ENCODE results near the gene MORC2. TPM values are rescaled to one million over a fixed set of nuclear protein-coding genes. Genes with fewer than 3 reads are reported as not detected.

Gene MORC2
- total and polyA plus RNA-seq, 2 donors (not counting 1 experiment from before 2014, with no cell fraction given), result 10.1 to 23.1 TPM

DNA sequence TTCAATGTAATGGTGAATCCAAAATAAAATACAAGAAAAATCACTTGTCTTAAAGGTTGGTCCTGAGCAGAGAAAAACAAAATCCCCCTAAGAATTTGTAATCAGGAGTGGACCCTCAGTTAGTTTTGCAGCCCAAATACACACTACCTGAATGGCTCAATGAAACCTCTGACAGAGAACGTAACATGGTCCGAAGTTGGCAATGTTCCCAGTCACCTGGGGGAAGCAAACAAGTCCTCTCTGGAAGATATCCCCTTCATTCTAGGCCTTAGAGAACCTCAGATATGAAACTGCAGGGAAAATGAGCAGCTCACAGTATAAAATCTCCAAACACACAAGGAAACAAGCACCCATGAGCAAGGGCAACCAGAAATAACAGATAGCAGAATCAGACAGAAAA lies 58.2 kb downstream of the MORC2 start:
- Histone ChIP-seq H3K4me3 (replicated peaks in 1 of 4; ENCODE audit: control extremely low read depth in 1 of 4, insufficient read depth in 1 of 4, low read depth in 3 of 4, low read length in 4 of 4) (no peak overlapping the region), H3K4me1 (ENCODE audit: control insufficient read depth, extremely low read depth, insufficient read depth, low read length) (no peaks in the 10 kb centered on the region), H3K9me3 (ENCODE audit: control insufficient read depth, insufficient read depth, low read depth, low read length) (no peaks in the 10 kb centered on the region), H3K9ac (ENCODE audit: insufficient read depth, low read length) (no peak overlapping the region), H3K27me3 (ENCODE audit: control insufficient read depth, insufficient read depth, low read length) (no peaks in the 10 kb centered on the region), H3K36me3 (ENCODE audit: control insufficient read depth, insufficient read depth, low read length) (no peaks in the 10 kb centered on the region), H3K79me2 (ENCODE audit: control insufficient read depth, insufficient read depth, low read length) (no peaks in the 10 kb centered on the region), H3K27ac (ENCODE audit: insufficient read depth, low read length) (no peak overlapping the region), H2AFZ (ENCODE audit: low read length) (no peak overlapping the region), H3K4me2 (ENCODE audit: extremely low read depth, insufficient read depth, low read length) (no peak overlapping the region), H4K20me1 (ENCODE audit: control insufficient read depth, extremely low read depth, insufficient read depth, low read length) (no peaks in the 10 kb centered on the region)
- TF ChIP-seq EZH2 (IDR thresholded peaks at IDR 0.05; ENCODE audit: low read length, missing control alignments) (no peak), CTCF (conservative IDR thresholded peaks at IDR 0.05 in 1 of 2, IDR thresholded peaks at IDR 0.05 in 1 of 2; ENCODE audit: low read depth in 1 of 2, low read length in 2 of 2) (no peak)
- DNase-seq (ENCODE audit: low read depth in 2 of 2), result no peak

GRCh38 chr22:30909306-30909705 lies 59.3 kb downstream of the MORC2 start:
- DNase-seq (ENCODE audit: low read depth in 2 of 2), result no peak

GRCh38 chr22:30908051-30908461 lies 60.5 kb downstream of the MORC2 start:
- H3K4me1 ChIP-seq (ENCODE audit: control insufficient read depth, extremely low read depth, insufficient read depth, low read length), result no peaks in the 10 kb centered on the region
- no peak overlapping the region for H3K4me3 ChIP-seq (replicated peaks in 1 of 4; ENCODE audit: control extremely low read depth in 1 of 4, insufficient read depth in 1 of 4, low read depth in 3 of 4, low read length in 4 of 4)
- no peak for DNase-seq (ENCODE audit: low read depth in 2 of 2)
- H3K79me2 ChIP-seq (ENCODE audit: control insufficient read depth, insufficient read depth, low read length), result no peaks in the 10 kb centered on the region
- TF ChIP-seq CTCF (conservative IDR thresholded peaks at IDR 0.05 in 1 of 2, IDR thresholded peaks at IDR 0.05 in 1 of 2; ENCODE audit: low read depth in 1 of 2, low read length in 2 of 2) (no peak), EZH2 (IDR thresholded peaks at IDR 0.05; ENCODE audit: low read length, missing control alignments) (no peak)
- H3K27ac ChIP-seq (ENCODE audit: insufficient read depth, low read length), result no peak overlapping the region
- no peak overlapping the region for H2AFZ ChIP-seq (ENCODE audit: low read length)
- no peaks in the 10 kb centered on the region for H3K36me3 ChIP-seq (ENCODE audit: control insufficient read depth, insufficient read depth, low read length)
- H3K27me3 ChIP-seq (ENCODE audit: control insufficient read depth, insufficient read depth, low read length), result no peaks in the 10 kb centered on the region
- no peak overlapping the region for H3K9ac ChIP-seq (ENCODE audit: insufficient read depth, low read length)
- no peaks in the 10 kb centered on the region for H3K9me3 ChIP-seq (ENCODE audit: control insufficient read depth, insufficient read depth, low read depth, low read length)
- no peak overlapping the region for H3K4me2 ChIP-seq (ENCODE audit: extremely low read depth, insufficient read depth, low read length)
- H4K20me1 ChIP-seq (ENCODE audit: control insufficient read depth, extremely low read depth, insufficient read depth, low read length), result no peaks in the 10 kb centered on the region

More at GRCh38 chr22:30909306-30909705, 59.3 kb downstream of the MORC2 start:
- Histone ChIP-seq H3K4me1 (ENCODE audit: control insufficient read depth, extremely low read depth, insufficient read depth, low read length) (no peaks in the 10 kb centered on the region), H2AFZ (ENCODE audit: low read length) (no peak overlapping the region), H3K27me3 (ENCODE audit: control insufficient read depth, insufficient read depth, low read length) (no peaks in the 10 kb centered on the region), H3K9ac (ENCODE audit: insufficient read depth, low read length) (no peak overlapping the region), H3K4me3 (replicated peaks in 1 of 4; ENCODE audit: control extremely low read depth in 1 of 4, insufficient read depth in 1 of 4, low read depth in 3 of 4, low read length in 4 of 4) (no peak overlapping the region), H4K20me1 (ENCODE audit: control insufficient read depth, extremely low read depth, insufficient read depth, low read length) (no peaks in the 10 kb centered on the region), H3K79me2 (ENCODE audit: control insufficient read depth, insufficient read depth, low read length) (no peaks in the 10 kb centered on the region), H3K4me2 (ENCODE audit: extremely low read depth, insufficient read depth, low read length) (no peak overlapping the region), H3K36me3 (ENCODE audit: control insufficient read depth, insufficient read depth, low read length) (no peaks in the 10 kb centered on the region), H3K9me3 (ENCODE audit: control insufficient read depth, insufficient read depth, low read depth, low read length) (no peaks in the 10 kb centered on the region), H3K27ac (ENCODE audit: insufficient read depth, low read length) (no peak overlapping the region)
- TF ChIP-seq EZH2 (IDR thresholded peaks at IDR 0.05; ENCODE audit: low read length, missing control alignments) (no peak), CTCF (conservative IDR thresholded peaks at IDR 0.05 in 1 of 2, IDR thresholded peaks at IDR 0.05 in 1 of 2; ENCODE audit: low read depth in 1 of 2, low read length in 2 of 2) (no peak)
